PC-9 (cell line): Measurements from ENCODE around the gene PLAC1. TPM values are rescaled to one million over a fixed set of nuclear protein-coding genes. Genes with fewer than 3 reads are reported as not detected.
A peak's percentile ranks its signal among the peaks of the same experiment; 100 is the strongest.

ENCODE experiments used
- BruUV-seq: library from RNA; stranded (reverse); fragments of 400-500 nt; replicated peaks from 2 replicates; lab custom pipeline; 2021; lab: Mats Ljungman, UMichigan
- CTCF ChIA-PET: fragments of 300-600 bp; sonication (Branson Sonifier 250); formaldehyde crosslinking; loops from one replicate; lab custom pipeline; 2022; ENCODE audit warnings: antibody characterized with exemption; lab: Charles Lee
- POLR2A ChIA-PET: fragments of 300-600 bp; sonication (Branson Sonifier 250); formaldehyde crosslinking; loops from one replicate; lab custom pipeline; 2022; ENCODE audit warnings: antibody characterized with exemption; ENCODE audit not compliant: unreplicated experiment; lab: Charles Lee
- DNase-seq, 2 experiments: peaks; one replicate each; pipeline versions ENCODE4 v3.0.0 to v3.0.0-alpha.2; 2015 to 2022; ENCODE audit warnings: mixed read lengths in 1 of 2
- H2AFZ ChIP-seq: fragments of 200-600 bp; sonication (generic); 2 replicates; pipeline ENCODE4 v1.8.1; 2017; ENCODE audit warnings: antibody characterized with exemption
- H3F3A ChIP-seq: fragments of 200-600 bp; sonication (generic); 2 replicates; pipeline ENCODE4 v1.8.1; 2017; ENCODE audit warnings: antibody characterized with exemption, mild to moderate bottlenecking, low read depth; ENCODE audit not compliant: insufficient read depth
- H3K27ac ChIP-seq: fragments of 200-600 bp; sonication (generic); 2 replicates; pipeline ENCODE4 v1.6.1; 2016; ENCODE audit warnings: mixed run types
- H3K27me3 ChIP-seq: fragments of 200-600 bp; sonication (generic); 2 replicates; pipeline ENCODE4 v1.6.1; 2016; ENCODE audit warnings: low read depth, mixed run types; ENCODE audit not compliant: insufficient read depth
- H3K36me3 ChIP-seq: fragments of 200-600 bp; sonication (generic); 2 replicates; pipeline ENCODE4 v1.6.1; 2016; ENCODE audit warnings: low read depth, mixed run types
- H3K4me1 ChIP-seq: fragments of 200-600 bp; sonication (generic); replicated peaks from 2 replicates; pipeline ENCODE4 v1.6.1; 2016; ENCODE audit warnings: mixed run types; ENCODE audit not compliant: insufficient read depth
- H3K4me2 ChIP-seq: fragments of 200-600 bp; sonication (generic); 2 replicates; pipeline ENCODE4 v1.6.1; 2017; ENCODE audit warnings: mixed run types
- H3K4me3 ChIP-seq: fragments of 200-600 bp; sonication (generic); 2 replicates; pipeline ENCODE4 v1.6.1; 2016; ENCODE audit warnings: mixed run types
- H3K79me2 ChIP-seq: fragments of 200-600 bp; sonication (generic); 2 replicates; pipeline ENCODE4 v1.6.1; 2017; ENCODE audit warnings: low read depth, mixed run types
- H3K9me2 ChIP-seq: fragments of 200-600 bp; sonication (generic); 2 replicates; pipeline ENCODE4 v1.8.1; 2017; ENCODE audit warnings: mild to moderate bottlenecking; ENCODE audit not compliant: insufficient read depth
- H3K9me3 ChIP-seq: fragments of 200-600 bp; sonication (generic); 2 replicates; pipeline ENCODE4 v1.8.1; 2016; ENCODE audit warnings: low read depth; ENCODE audit not compliant: insufficient read depth
- H4K20me1 ChIP-seq: fragments of 200-600 bp; sonication (generic); 2 replicates; pipeline ENCODE4 v1.8.1; 2017; ENCODE audit not compliant: insufficient read depth
- EZH2 ChIP-seq: fragments of 200-600 bp; sonication (generic); IDR thresholded peaks from 2 replicates; pipeline ENCODE4 v1.8.0; 2017; ENCODE audit warnings: antibody characterized with exemption, low read depth
- intact Hi-C: fragments of 100-400 bp; cut with micrococcal nuclease; formaldehyde crosslinking; loops from one replicate; pipeline ENCODE4 v1.10.0; 2022; ENCODE audit not compliant: unreplicated experiment
- total RNA-seq: library from RNA; stranded (reverse); gene quantifications from 2 replicates; pipeline ENCODE4 v1.2.3, GENCODE V29; 2021
- TF ChIP-seq, protein P1 (sequence below): fragments of 200-600 bp; sonication (generic); conservative IDR thresholded peaks from 2 replicates; pipeline ENCODE4 v1.6.1; 2017; ENCODE audit warnings: mixed run types, antibody characterized with exemption, mild to moderate bottlenecking, moderate library complexity

PLAC1 gene
- total RNA-seq, 1 experiment from 2014 or later, result 2.1 TPM

DNA sequence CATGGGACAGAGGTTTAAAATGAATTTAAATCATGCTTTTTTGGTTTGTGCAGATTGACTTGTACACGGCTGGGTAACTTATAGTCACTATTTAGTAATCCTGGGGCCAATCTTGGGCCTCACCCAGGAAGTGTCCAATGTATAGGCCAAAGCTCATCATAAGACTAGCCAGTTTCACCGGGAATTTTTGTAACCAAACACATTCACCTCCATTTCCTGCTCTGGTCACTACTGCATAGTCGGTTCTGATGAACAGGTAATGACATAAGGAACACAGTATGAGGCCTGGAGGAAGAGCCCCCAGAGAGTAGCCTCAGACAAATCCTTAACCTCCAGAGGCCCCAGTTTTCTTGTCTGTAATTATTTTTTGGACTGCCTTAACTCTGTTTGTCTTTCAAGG, 116.4 kb downstream of the PLAC1 start:
- intact Hi-C loops, result no loop called here
- peak overlapping the region; percentile 59 for H3K4me2 ChIP-seq
- peak overlapping the region; percentile 25; the same call in 1 of the 2 replicates for H2AFZ ChIP-seq
- no peaks in the 10 kb centered on the region for H3K9me2 ChIP-seq
- 0 out of 2 replicates have a peak, but pooled peaks cover 12% of the 10 kb centered on the region for H3K36me3 ChIP-seq
- POLR2A ChIA-PET, result interaction anchor here (0.6 kb wide), 1 partner anchor 1583 kb away, joined by 3 read pairs; no protein-coding TSS in a partner anchor
- H3K79me2 ChIP-seq, result peaks cover 5% of the 10 kb centered on the region
- no peaks in the 10 kb centered on the region for H4K20me1 ChIP-seq
- H3K27me3 ChIP-seq, result no peaks in the 10 kb centered on the region
- H3F3A ChIP-seq, result peaks cover 39% of the 10 kb centered on the region
- H3K27ac ChIP-seq, result peak overlapping the region; percentile 67
- peak in 1 of 2 experiments; percentile 56 for DNase-seq
- peaks cover 50% of the 10 kb centered on the region for H3K4me1 ChIP-seq
- no peak for TF ChIP-seq EZH2
- TF ChIP-seq, protein P1, sequence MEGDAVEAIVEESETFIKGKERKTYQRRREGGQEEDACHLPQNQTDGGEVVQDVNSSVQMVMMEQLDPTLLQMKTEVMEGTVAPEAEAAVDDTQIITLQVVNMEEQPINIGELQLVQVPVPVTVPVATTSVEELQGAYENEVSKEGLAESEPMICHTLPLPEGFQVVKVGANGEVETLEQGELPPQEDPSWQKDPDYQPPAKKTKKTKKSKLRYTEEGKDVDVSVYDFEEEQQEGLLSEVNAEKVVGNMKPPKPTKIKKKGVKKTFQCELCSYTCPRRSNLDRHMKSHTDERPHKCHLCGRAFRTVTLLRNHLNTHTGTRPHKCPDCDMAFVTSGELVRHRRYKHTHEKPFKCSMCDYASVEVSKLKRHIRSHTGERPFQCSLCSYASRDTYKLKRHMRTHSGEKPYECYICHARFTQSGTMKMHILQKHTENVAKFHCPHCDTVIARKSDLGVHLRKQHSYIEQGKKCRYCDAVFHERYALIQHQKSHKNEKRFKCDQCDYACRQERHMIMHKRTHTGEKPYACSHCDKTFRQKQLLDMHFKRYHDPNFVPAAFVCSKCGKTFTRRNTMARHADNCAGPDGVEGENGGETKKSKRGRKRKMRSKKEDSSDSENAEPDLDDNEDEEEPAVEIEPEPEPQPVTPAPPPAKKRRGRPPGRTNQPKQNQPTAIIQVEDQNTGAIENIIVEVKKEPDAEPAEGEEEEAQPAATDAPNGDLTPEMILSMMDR, result no peak
- no TSS peak for BruUV-seq
- H3K9me3 ChIP-seq, result no peaks in the 10 kb centered on the region; the same call in 1 of the 2 replicates
- CTCF ChIA-PET, result interaction anchor here (0.6 to 1.3 kb wide), 2 partner anchors 21 to 124 kb away, joined by 6 to 9 read pairs; no protein-coding TSS in a partner anchor
- 0 out of 2 replicates have a peak overlapping the region, but pooled peaks have one; percentile 11 for H3K4me3 ChIP-seq

DNA sequence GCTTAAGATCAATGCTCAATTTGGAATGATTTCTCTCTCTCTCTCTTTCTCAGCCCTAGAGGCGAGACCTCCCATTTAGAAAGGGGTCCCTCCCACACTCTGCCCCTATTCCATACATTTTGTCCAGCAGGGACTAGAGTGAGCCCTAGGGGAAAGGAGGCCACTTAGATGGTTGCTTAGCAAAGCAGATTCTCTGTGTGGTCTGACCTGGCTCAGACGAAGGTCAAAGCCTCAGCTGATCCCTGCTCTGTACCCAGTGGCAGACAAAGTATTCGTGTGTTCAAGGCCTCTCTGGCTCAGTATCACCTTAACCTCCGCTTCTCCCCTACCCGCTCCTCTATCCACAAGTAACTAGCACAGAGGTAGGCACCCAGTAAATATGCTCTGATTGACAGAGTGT, 120.0 kb downstream of the PLAC1 start:
- BruUV-seq, result no TSS peak
- 0 out of 2 replicates have a peak overlapping the region, but pooled peaks have one; percentile 58 for H3K4me2 ChIP-seq
- no peak for DNase-seq

DNA sequence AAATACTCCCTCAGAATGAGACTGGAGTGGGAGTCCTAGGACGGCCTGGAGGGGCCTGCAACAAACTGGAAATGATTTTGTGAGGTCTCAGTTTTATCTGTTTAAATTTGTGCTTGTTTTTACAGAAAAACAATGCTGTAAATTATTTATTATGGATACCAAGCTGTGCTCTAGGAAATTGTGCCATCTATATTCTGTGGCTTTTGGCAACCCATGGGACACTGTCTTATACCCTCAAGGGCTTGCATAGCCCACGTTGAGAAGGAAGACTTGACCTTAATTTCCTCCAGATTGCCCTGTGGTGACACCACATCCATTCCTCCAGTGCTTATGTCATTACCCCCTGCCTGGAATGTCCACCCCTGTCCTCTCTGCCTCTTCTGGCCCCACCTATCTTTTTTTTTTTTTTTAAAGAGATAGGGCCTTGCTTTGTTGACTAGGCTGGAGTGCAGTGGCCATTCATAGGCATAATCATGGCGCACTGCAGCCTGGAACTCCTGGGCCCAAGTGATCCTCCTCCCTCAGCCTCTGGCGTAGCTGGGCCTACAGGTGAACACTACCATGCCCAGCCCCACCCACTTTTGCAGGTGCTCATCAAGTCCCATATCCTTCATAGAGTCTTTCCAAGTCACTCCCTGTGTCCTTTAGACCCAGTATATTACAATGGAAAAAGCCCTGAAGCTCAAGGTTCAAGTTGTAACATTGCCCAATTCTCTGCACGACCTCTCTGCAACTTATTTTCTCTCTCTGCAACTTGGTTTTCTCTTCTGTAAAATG, 120.9 kb downstream of the PLAC1 start:
- TF ChIP-seq EZH2, result no peak
- TF ChIP-seq, protein P1, result no peak
- Histone ChIP-seq H3K79me2 (no peaks in the 10 kb centered on the region), H3K9me2 (no peaks in the 10 kb centered on the region), H4K20me1 (no peaks in the 10 kb centered on the region), H3K4me1 (peaks cover 53% of the 10 kb centered on the region), H3K9me3 (no peaks in the 10 kb centered on the region; the same call in 1 of the 2 replicates), H3K27ac (peak overlapping the region; percentile 83), H3K36me3 (no peaks in the 10 kb centered on the region), H3K4me2 (peak overlapping the region; percentile 58), H3F3A (peaks cover 31% of the 10 kb centered on the region), H3K27me3 (no peaks in the 10 kb centered on the region), H2AFZ (no peak overlapping the region), H3K4me3 (no peak overlapping the region; the same call in 1 of the 2 replicates)
- CTCF ChIA-PET, result no interaction called here
- peak; percentile 63 to 89 for DNase-seq
- POLR2A ChIA-PET, result no interaction called here
- intact Hi-C loops, result loop anchor here (5.0 kb wide), 1 partner anchor 40 kb away; no protein-coding TSS in a partner anchor
- BruUV-seq, result no TSS peak

More for the DNA sequence above, 120.0 kb downstream of the PLAC1 start:
- Histone ChIP-seq H2AFZ (no peak overlapping the region), H3K9me2 (no peaks in the 10 kb centered on the region), H3K27me3 (no peaks in the 10 kb centered on the region), H3K79me2 (no peaks in the 10 kb centered on the region), H3K4me3 (no peak overlapping the region), H3K9me3 (no peaks in the 10 kb centered on the region; the same call in 1 of the 2 replicates), H3K4me1 (peaks cover 53% of the 10 kb centered on the region), H3K27ac (no peak overlapping the region), H4K20me1 (no peaks in the 10 kb centered on the region), H3K36me3 (0 out of 2 replicates have a peak, but pooled peaks cover 3% of the 10 kb centered on the region), H3F3A (peaks cover 41% of the 10 kb centered on the region)
- TF ChIP-seq, protein P1, result no peak
- no peak for TF ChIP-seq EZH2
- CTCF ChIA-PET, result interaction anchor here (0.7 kb wide), 1 partner anchor 13 kb away, joined by 5 read pairs; no protein-coding TSS in a partner anchor
- POLR2A ChIA-PET, result no interaction called here
- intact Hi-C loops, result loop anchor here (5.0 kb wide), 1 partner anchor 39 kb away; no protein-coding TSS in a partner anchor
